HTERT RPE-1 (cell line): ENCODE data around the gene GNPTG.

Experiments
- in situ Hi-C: fragments of 300-500 bp; cut with MboI; formaldehyde crosslinking; loops from 4 replicates; pipeline ENCODE4 v1.14.3; 2020; ENCODE audit warnings: low sequenced_read_pairs

GNPTG gene

GRCh38 chr16:1346422-1347285, 5.1 kb upstream of the GNPTG start:
- in situ Hi-C loops: no loop called here

- in situ Hi-C loops: no loop called here
These were observed 4.4 kb upstream of the GNPTG start for GRCh38 chr16:1347286-1347855.

GRCh38 chr16:1347962-1348361, 3.8 kb upstream of the GNPTG start:
- in situ Hi-C loops: no loop called here

- in situ Hi-C loops: no loop called here
These were observed 3.3 kb upstream of the GNPTG start for GRCh38 chr16:1348441-1348840.

GRCh38 chr16:1348926-1349325, 2.8 kb upstream of the GNPTG start:
- in situ Hi-C loops: no loop called here

- in situ Hi-C loops: no loop called here
These were observed 2.4 kb upstream of the GNPTG start for GRCh38 chr16:1349351-1349750.

- in situ Hi-C loops: no loop called here
These were observed 1.8 kb upstream of the GNPTG start for GRCh38 chr16:1349951-1350350.

GRCh38 chr16:1350691-1351090, 1.0 kb upstream of the GNPTG start:
- in situ Hi-C loops: no loop called here

- in situ Hi-C loops: no loop called here
These were observed 533 bp upstream of the GNPTG start for GRCh38 chr16:1351215-1351581.

GRCh38 chr16:1354815-1355540, 3.2 kb downstream of the GNPTG start:
- in situ Hi-C loops: no loop called here

GRCh38 chr16:1355591-1355990, 3.9 kb downstream of the GNPTG start:
- in situ Hi-C loops: no loop called here

GRCh38 chr16:1356061-1356900, 4.5 kb downstream of the GNPTG start:
- in situ Hi-C loops: no loop called here

GRCh38 chr16:1357906-1358566, 6.3 kb downstream of the GNPTG start:
- in situ Hi-C loops: no loop called here

- in situ Hi-C loops: no loop called here
These were observed 10.1 kb downstream of the GNPTG start for GRCh38 chr16:1361685-1362360.

GRCh38 chr16:1362807-1363206, 11.1 kb downstream of the GNPTG start:
- in situ Hi-C loops: no loop called here

- in situ Hi-C loops: no loop called here
These were observed 11.8 kb downstream of the GNPTG start for GRCh38 chr16:1363501-1364041.

- in situ Hi-C loops: no loop called here
These were observed 12.8 kb downstream of the GNPTG start for GRCh38 chr16:1364510-1364909.

- in situ Hi-C loops: no loop called here
These were observed 14.5 kb downstream of the GNPTG start for GRCh38 chr16:1366060-1366711.

GRCh38 chr16:1366712-1367299, 15.1 kb downstream of the GNPTG start:
- in situ Hi-C loops: no loop called here
